GM19468 (cell line): ENCODE measurements around the gene SORL1.
A peak's percentile ranks its signal among the peaks of the same experiment; 100 is the strongest.

Experiments used
- ATAC-seq: cut with Tn5 transposase; IDR thresholded peaks from one replicate; pipeline ENCODE4 v1.9.1; 2021; ENCODE audit warnings: mild to moderate bottlenecking, moderate library complexity, moderate number of reproducible peaks; ENCODE audit not compliant: unreplicated experiment; ENCODE audit errors: extremely low read depth

The SORL1 gene

GRCh38 chr11:121644187-121644512 is 192.0 kb downstream of the SORL1 start:
- ATAC-seq = no peak

DNA sequence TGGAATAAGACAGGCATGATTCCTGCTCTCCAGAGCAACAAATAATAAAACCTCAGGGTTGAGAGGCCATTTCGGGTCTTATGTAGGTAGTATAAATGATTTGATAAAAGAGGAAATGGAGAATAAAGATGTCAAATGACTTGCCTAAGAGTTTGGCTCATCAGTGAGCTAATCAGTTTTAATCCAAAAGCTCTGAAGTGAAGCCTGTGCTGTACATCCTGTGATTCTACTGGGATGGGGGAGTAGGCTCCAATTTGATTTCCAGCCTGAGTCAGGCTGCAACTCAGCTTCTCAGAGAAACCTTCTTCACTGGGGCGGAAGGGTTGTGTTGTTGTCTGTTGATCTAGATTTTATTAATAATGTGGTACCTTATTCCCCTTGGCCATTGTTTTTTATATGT is 192.9 kb downstream of the SORL1 start:
- ATAC-seq = no peak

- ATAC-seq = no peak
Observed at GRCh38 chr11:121645596-121645995, 193.5 kb downstream of the SORL1 start.

DNA sequence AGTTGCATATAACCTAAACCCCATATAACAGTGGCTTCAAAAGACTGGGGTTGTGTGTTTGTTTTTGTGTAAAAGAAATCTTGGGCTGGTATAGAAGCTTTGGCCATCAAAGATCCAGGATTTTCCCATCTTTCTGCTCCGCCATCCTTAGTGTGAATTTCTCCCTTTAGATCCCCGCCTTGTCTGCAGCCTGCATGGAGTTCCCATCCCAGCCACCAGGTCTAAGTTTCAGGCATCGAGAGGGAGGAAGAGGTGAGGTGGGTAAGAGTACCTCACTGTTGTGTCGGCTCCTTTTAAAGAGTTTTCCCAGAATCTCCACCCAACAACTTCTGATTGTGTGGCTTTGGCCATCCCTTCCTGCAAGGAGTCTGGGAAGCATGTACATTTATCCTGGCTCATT is 196.2 kb downstream of the SORL1 start:
- no peak for ATAC-seq

DNA sequence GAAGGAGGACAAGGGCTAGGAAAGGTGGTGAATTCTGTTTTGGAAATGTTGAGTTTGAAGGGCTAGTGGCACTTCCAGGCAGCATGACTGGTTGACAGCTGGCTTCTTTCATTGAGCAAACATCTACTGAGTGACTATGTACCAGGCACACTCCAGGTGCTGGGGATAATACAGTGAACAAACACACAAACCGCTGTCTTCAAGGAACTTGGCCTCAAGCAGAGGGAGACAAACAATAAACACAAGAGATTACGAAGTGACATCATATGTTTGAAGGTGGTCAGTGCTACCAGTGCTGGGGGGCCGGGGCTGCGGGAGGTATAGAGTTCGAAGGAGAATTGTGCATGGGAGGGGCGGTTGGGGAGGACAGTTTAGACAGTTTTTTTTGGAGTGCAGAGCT is 197.7 kb downstream of the SORL1 start:
- no peak for ATAC-seq

- ATAC-seq = peak; percentile 26
Observed at GRCh38 chr11:121650351-121651256, 198.5 kb downstream of the SORL1 start.

DNA sequence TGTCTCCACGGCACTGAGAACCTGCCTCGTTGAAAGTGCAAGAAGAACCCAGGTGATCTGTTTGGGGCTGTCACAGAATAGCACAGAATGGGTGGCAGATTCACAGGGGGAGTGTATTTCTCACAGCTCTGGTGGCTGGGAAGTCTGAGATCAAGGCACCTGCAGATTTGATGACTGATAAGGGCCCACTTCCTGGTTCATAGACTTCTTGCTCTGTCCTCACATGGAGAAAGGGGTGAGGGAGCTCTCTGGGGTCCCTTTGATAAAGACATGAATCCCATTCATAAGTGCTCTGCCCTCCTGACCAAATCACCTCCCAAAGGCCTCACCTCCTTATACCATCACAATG is 199.1 kb downstream of the SORL1 start:
- ATAC-seq = no peak

DNA sequence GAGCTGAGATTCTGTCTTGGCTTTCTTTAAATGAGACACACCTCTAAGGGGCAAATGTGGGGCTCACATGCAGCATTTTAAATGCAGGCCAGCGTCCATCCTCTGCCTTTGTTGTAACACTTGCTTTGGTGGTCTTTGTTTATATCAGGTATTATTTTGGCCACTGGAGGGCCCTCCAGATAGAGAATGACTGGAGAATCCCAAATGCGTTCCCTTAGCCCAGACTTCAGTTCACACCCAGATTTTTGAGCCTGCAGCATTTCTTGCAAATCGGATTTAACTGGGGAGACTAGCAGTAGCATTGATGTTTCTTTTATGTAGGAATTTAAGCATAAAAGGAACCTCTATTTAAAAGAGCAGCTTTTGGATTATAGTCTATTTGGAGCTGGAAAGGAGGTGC is 200.9 kb downstream of the SORL1 start:
- ATAC-seq = no peak

GRCh38 chr11:121654259-121654842 is 202.2 kb downstream of the SORL1 start:
- ATAC-seq = no peak

DNA sequence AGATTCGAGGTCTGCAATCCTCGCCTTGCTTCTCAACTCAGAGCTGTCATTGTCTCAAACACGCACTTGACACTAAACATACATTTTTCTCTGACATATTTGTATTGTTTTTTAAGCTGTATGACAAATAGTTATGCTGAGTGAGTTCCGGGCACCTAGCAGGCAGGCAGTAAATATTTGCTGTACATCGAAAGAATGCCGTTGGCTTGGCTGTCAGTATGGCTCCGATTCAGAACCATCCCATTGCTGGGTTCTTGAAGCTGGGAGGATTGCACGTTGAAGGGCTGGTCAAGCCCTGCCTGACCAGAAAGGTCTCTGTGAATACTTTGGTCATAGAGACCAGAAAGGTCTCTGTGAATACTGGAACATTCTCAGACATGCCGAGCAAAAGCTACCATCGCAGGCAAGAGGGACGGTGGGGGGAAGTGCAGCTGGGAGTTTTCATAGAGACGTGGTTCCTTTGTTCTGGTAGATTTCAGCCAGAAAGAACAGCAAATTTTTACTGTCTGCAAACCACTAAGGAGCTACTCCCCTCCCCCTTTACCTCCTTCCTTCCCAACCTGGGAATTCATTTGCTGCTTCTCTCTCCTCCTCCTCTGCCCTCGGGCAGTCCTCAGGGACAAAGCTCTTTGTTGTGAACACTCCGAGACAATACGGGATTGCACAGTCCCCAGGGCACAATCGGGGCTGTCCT is 202.9 kb downstream of the SORL1 start:
- no peak for ATAC-seq

DNA sequence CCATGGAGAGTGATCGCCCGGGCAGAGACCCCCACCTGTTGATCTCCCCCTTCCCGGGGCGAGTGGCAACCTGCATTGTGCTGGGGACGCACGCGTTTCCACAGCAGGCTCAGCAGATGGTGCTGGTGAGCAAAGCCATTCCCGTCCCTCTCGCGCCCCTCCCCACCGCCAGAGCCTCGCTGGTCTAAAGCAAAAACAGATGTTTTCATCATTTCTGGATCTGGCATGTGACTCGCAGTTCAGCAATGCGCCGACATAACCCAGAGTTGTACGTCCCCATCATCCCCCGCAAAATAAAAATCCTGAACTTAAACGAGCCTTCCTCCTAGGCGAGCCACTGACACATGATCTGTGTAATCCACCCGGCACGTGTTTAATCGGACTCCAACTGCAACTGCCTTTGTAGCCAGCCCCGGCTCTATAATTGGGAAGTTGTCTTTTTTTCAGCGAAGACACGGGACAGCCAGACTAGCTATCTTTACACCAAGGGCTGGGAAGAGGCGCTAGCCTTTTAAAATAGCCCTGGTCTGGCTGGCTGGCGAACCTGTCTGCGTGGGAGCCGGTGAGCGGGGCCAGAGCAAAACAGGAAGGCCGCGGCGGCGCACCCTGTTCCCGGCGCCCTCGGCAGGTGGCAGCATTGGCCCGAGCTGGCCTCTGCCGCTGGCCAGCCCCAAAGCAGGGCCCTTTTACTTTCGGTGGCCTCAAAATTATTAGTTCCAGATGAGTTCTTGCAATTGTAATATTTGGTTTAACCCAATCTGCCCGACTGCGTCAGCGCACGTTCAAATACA is 203.6 kb downstream of the SORL1 start:
- peak; percentile 76 for ATAC-seq

GRCh38 chr11:121656328-121657090 is 204.4 kb downstream of the SORL1 start:
- no peak for ATAC-seq

GRCh38 chr11:121657146-121657545 is 205.0 kb downstream of the SORL1 start:
- ATAC-seq = no peak

GRCh38 chr11:121659811-121660210 is 207.7 kb downstream of the SORL1 start:
- no peak for ATAC-seq

- ATAC-seq = no peak
Observed at GRCh38 chr11:121661880-121662486, 209.9 kb downstream of the SORL1 start.

DNA sequence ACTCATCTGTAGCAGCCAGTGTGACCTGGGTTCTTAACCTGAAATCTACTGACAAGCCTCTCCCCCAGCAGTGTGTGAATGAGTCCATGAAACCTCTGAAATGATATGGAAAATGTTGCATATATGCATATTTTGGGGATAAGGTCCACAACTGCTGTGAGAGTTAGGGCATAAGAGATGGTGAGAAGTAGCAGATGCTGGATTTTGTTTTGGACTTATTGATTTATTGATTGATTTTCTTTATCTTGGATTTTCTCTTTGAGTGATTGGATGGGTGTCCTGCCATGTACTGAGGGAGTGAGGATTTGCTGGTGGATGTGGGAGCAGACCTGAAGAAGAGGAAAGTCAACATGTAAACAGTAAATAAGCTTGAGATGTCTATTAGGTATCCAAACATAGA is 212.0 kb downstream of the SORL1 start:
- ATAC-seq = no peak

DNA sequence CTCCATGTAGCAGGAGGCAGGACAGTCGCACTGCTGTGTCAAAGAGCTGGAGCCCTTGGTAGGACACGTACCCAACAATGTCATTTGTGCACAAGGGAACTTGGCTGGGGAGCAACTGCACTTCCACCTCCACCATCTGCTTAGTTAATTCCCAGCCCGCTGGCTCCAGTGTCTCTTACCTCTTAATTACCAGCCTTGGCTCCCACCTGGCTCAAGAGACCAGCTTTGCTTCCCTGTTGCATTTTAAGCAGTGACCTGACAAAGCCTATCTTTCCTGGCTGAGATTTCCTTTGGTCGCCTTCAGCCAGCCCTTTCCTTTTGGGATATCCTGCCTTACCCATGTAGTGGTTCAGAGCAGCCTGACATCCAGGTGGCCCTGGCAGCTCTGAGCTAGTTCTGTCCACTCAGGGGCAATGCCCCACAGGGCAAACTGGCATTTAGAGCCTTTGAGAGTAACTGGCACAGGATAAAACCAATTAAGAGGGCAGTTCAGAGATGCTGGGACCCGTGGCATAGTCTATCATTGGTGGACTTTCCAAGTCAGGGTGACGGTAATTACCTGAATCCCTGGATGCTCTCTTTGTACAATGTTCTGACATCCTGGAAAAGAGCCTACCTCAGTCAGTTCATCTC is 213.2 kb downstream of the SORL1 start:
- no peak for ATAC-seq

DNA sequence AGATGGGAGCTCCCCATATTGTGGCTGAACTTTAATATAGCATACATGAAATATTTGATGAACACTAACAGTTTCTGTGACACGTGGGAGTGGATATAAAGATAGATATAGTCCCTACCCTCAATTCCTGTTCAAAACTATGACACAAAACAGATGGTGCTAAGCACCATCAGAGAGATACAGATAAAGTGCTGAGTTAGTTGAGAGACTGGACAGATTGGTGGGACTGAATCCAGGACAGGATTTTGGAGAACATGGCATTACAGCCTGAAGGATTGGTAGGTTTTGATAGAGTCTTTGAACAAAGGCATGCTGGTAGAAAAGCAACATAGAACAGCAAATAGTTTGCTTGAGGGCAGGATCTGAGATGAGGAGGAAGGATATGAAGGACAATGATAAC is 215.7 kb downstream of the SORL1 start:
- ATAC-seq = no peak

DNA sequence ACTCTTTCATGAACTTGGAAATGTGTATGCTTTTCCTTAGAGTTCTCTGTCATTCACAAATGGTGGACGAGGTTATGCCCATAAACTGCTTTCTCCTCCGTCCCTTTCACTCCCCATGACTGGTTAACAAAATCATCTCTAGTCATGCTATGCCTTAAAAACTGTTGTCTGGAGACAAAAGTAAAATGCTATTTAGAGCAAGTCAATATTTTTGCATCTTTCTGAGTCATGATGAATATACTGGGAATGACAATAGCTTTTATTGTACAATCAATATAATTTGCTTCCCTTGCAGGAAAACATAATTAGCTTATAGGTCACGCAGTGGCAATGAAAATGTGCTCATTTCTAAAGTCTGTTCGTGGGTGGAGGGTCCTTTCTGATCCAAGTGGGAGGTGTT is 217.3 kb downstream of the SORL1 start:
- ATAC-seq = no peak
